Lung (tissue), 12 donors: Measurements from ENCODE around the gene DDB1. TPM values are rescaled to one million over a fixed set of nuclear protein-coding genes. Genes with fewer than 3 reads are reported as not detected.

Experiments
- ATAC-seq: fragments of 200-7000 bp; cut with Tn5 transposase; one replicate; pipeline ENCODE4 v1.9.1; 2020; ENCODE audit warnings: moderate number of reproducible peaks; ENCODE audit not compliant: insufficient read depth, low FRiP score
- DNase-seq, 3 donors: peaks; one replicate each; pipeline ENCODE4 v3.0.0-alpha.2; 2013 to 2017
- H3K27ac ChIP-seq, 2 donors: one replicate each; pipeline ENCODE4 v1.5.1; 2013; ENCODE audit warnings: mild to moderate bottlenecking in 2 of 2, moderate library complexity in 2 of 2, control low read depth in 1 of 2, inconsistent platforms in 1 of 2, low read depth in 1 of 2, low read length in 1 of 2
- H3K27me3 ChIP-seq, 3 donors: one replicate each; pipeline ENCODE4 v1.5.1; 2013; ENCODE audit warnings: low read length in 2 of 3; ENCODE audit not compliant: control insufficient read depth in 3 of 3, insufficient read depth in 3 of 3
- H3K36me3 ChIP-seq, 4 donors: one replicate each; pipeline ENCODE4 v1.5.1; 2013; ENCODE audit warnings: low read length in 4 of 4, mild to moderate bottlenecking in 1 of 4, moderate library complexity in 1 of 4; ENCODE audit not compliant: control insufficient read depth in 4 of 4, insufficient read depth in 4 of 4
- H3K4me1 ChIP-seq, 5 donors: one replicate each; pipeline ENCODE4 v1.5.1; 2013; ENCODE audit warnings: low read length in 5 of 5, mild to moderate bottlenecking in 2 of 5, moderate library complexity in 1 of 5; ENCODE audit not compliant: control insufficient read depth in 5 of 5, insufficient read depth in 5 of 5
- H3K4me3 ChIP-seq: one replicate; pipeline ENCODE4 v1.5.1; 2013; ENCODE audit warnings: mild to moderate bottlenecking, control low read depth, moderate library complexity
- H3K9ac ChIP-seq, 2 donors: one replicate each; pipeline ENCODE4 v1.5.1; 2013; ENCODE audit warnings: low read length in 2 of 2, control low read depth in 1 of 2; ENCODE audit not compliant: insufficient read depth in 1 of 2
- H3K9me3 ChIP-seq, 4 donors: one replicate each; pipeline ENCODE4 v1.5.1; 2013; ENCODE audit warnings: low read length in 3 of 4, mild to moderate bottlenecking in 1 of 4, moderate library complexity in 1 of 4; ENCODE audit not compliant: control insufficient read depth in 4 of 4, insufficient read depth in 3 of 4
- CTCF ChIP-seq: IDR thresholded peaks from 2 replicates; pipeline ENCODE4 v1.5.1; 2012; ENCODE audit warnings: mild to moderate bottlenecking; ENCODE audit errors: control extremely low read depth, extremely low read depth
- WGBS, 2 donors: extraction: QIAGEN DNeasy Blood & Tissue Kit; methylation state at CpG; one replicate each; pipeline ENCODE4 v1.1.7; 2013; 5-methylcytosine and 5-hydroxymethylcytosine counted together
- polyA plus RNA-seq, 2 donors: library from polyadenylated mRNA; stranded (reverse); fragments of 200-250 nt; gene quantifications; one replicate each; pipeline ENCODE4 v1.2.1, GENCODE V29; 2013
- total RNA-seq, 2 donors: library from RNA; depleted of rRNA in 1 of 2; stranded (reverse); fragments of >200 nt in 1 of 2; gene quantifications; one replicate each; pipeline ENCODE4 v1.2.1, GENCODE V29; 2014 to 2021
- donor health status: control.
- donor health status: control.
- donor health status: Bipolar disorder and iron deficiency.
- donor health status: healthy.
- donor health status: DM: yes; HTN: yes; CAD: no.

DDB1 gene
- total and polyA plus RNA-seq, 4 donors: 88.5 to 184 (median 121) TPM

GRCh38 chr11:61343792-61344745, 11.2 kb upstream of the DDB1 start:
- ATAC-seq: no peak
- Histone ChIP-seq H3K9me3 (no peaks in the 10 kb centered on the region), H3K36me3 (peaks cover 0 to 27% (median 7%) of the 10 kb centered on the region in 4 donors), H3K4me3 (no peak overlapping the region), H3K27ac (no peak overlapping the region), H3K9ac (no peak overlapping the region), H3K27me3 (no peaks in the 10 kb centered on the region), H3K4me1 (no peaks in the 10 kb centered on the region)
- TF ChIP-seq CTCF: no peak
- WGBS, 2 donors: 92 to 96% methylated on average over 29 of the region's 29 CpGs
- no peak for DNase-seq

- no peaks in the 10 kb centered on the region for H3K4me1 ChIP-seq
- H3K4me3 ChIP-seq: no peak overlapping the region
- peaks cover 0 to 21% (median 7%) of the 10 kb centered on the region in 4 donors for H3K36me3 ChIP-seq
- no peak for TF ChIP-seq CTCF
- no peak overlapping the region for H3K9ac ChIP-seq
- WGBS, 2 donors: 72 to 84% methylated on average over 20 of the region's 20 CpGs
- H3K9me3 ChIP-seq: no peaks in the 10 kb centered on the region
- peak; percentile 37 for ATAC-seq
- no peak overlapping the region for H3K27ac ChIP-seq
- no peaks in the 10 kb centered on the region for H3K27me3 ChIP-seq
- DNase-seq: no peak
These were observed 9.4 kb upstream of the DDB1 start for GRCh38 chr11:61342207-61342803.

GRCh38 chr11:61341706-61342105, 8.8 kb upstream of the DDB1 start:
- Histone ChIP-seq H3K9me3 (no peaks in the 10 kb centered on the region), H3K9ac (no peak overlapping the region), H3K36me3 (peaks cover 0 to 21% (median 7%) of the 10 kb centered on the region in 4 donors), H3K27ac (no peak overlapping the region), H3K4me3 (no peak overlapping the region), H3K4me1 (no peaks in the 10 kb centered on the region), H3K27me3 (no peaks in the 10 kb centered on the region)
- 96 to 98% methylated on average over 4 of the region's 4 CpGs for WGBS, 2 donors
- DNase-seq (no peak), ATAC-seq (no peak)
- TF ChIP-seq CTCF: no peak
